Measurements from ENCODE around the gene TASL.
"Not testable (repeated sequence)": the region's sequence is repeated elsewhere in the genome, so short reads cannot be mapped to it uniquely, and the experiment has no call there.

The TASL gene

GRCh38 chrX:30577362-30577991, at the start of gene TASL:
Gene TASL (minus strand): TSS chrX:30577766. CDS start chrX:30560355, 17,411 bp downstream.
- no peak for DNase-seq (ENCODE audit: low spot score)

- DNase-seq (ENCODE audit: low spot score), result no peak
Measured at GRCh38 chrX:30626402-30626801, 48.8 kb upstream of the TASL start.

GRCh38 chrX:30622361-30622760, 44.8 kb upstream of the TASL start:
- DNase-seq (ENCODE audit: low spot score), result no peak

GRCh38 chrX:30620980-30621618, 43.5 kb upstream of the TASL start:
- DNase-seq (ENCODE audit: low spot score), result no peak

- DNase-seq (ENCODE audit: low spot score), result no peak
Measured at GRCh38 chrX:30620125-30620524, 42.6 kb upstream of the TASL start.

- DNase-seq (ENCODE audit: low spot score), result no peak
Measured at GRCh38 chrX:30618160-30618765, 40.7 kb upstream of the TASL start.

- DNase-seq (ENCODE audit: low spot score), result no peak
Measured at GRCh38 chrX:30615229-30615628, 37.7 kb upstream of the TASL start.

- no peak for DNase-seq (ENCODE audit: low spot score)
Measured at GRCh38 chrX:30613721-30614120, 36.2 kb upstream of the TASL start.

GRCh38 chrX:30612250-30612655, 34.7 kb upstream of the TASL start:
- DNase-seq (ENCODE audit: low spot score), result no peak

- no peak for DNase-seq (ENCODE audit: low spot score)
Measured at GRCh38 chrX:30610026-30610425, 32.5 kb upstream of the TASL start.

- DNase-seq (ENCODE audit: low spot score), result no peak
Measured at GRCh38 chrX:30607155-30607554, 29.6 kb upstream of the TASL start.

GRCh38 chrX:30600269-30601176, 23.0 kb upstream of the TASL start:
- not testable (repeated sequence) for DNase-seq (ENCODE audit: low spot score)

- DNase-seq (ENCODE audit: low spot score), result no peak
Measured at GRCh38 chrX:30597216-30598012, 19.8 kb upstream of the TASL start.

GRCh38 chrX:30593440-30594200, 16.1 kb upstream of the TASL start:
- no peak for DNase-seq (ENCODE audit: low spot score)

GRCh38 chrX:30592831-30593230, 15.3 kb upstream of the TASL start:
- DNase-seq (ENCODE audit: low spot score), result no peak

GRCh38 chrX:30590368-30590767, 12.8 kb upstream of the TASL start:
- DNase-seq (ENCODE audit: low spot score), result no peak

- DNase-seq (ENCODE audit: low spot score), result no peak
Measured at GRCh38 chrX:30589146-30589888, 11.8 kb upstream of the TASL start.

GRCh38 chrX:30586516-30586915, 8.9 kb upstream of the TASL start:
- DNase-seq (ENCODE audit: low spot score), result no peak

- DNase-seq (ENCODE audit: low spot score), result no peak
Measured at GRCh38 chrX:30582664-30583063, 5.1 kb upstream of the TASL start.

- no peak for DNase-seq (ENCODE audit: low spot score)
Measured at GRCh38 chrX:30580641-30581040, 3.1 kb upstream of the TASL start.

Data from hematopoietic multipotent progenitor cell treated with erythropoietin and hydrocortisone succinate and interleukin-3 and kit ligand, for 15 days (in vitro differentiated cells).